HG02884 (cell line): ENCODE measurements around the gene TRIM49.
"Not testable (repeated sequence)": the region's sequence is repeated elsewhere in the genome, so short reads cannot be mapped to it uniquely, and the experiment has no call there.

ENCODE experiments used
- ATAC-seq: cut with Tn5 transposase; IDR thresholded peaks from one replicate; pipeline ENCODE4 v1.9.1; 2021; ENCODE audit warnings: mild to moderate bottlenecking, moderate library complexity; ENCODE audit not compliant: unreplicated experiment

Gene TRIM49, protein sequence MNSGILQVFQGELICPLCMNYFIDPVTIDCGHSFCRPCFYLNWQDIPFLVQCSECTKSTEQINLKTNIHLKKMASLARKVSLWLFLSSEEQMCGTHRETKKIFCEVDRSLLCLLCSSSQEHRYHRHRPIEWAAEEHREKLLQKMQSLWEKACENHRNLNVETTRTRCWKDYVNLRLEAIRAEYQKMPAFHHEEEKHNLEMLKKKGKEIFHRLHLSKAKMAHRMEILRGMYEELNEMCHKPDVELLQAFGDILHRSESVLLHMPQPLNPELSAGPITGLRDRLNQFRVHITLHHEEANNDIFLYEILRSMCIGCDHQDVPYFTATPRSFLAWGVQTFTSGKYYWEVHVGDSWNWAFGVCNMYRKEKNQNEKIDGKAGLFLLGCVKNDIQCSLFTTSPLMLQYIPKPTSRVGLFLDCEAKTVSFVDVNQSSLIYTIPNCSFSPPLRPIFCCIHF

GRCh38 chr11:89808475-89808874 is at the start of gene TRIM49:
Gene TRIM49, minus strand, starts transcription at chr11:89808575. Its CDS starts 4,106 bp downstream, at chr11:89804469.
- ATAC-seq: not testable (repeated sequence)

DNA sequence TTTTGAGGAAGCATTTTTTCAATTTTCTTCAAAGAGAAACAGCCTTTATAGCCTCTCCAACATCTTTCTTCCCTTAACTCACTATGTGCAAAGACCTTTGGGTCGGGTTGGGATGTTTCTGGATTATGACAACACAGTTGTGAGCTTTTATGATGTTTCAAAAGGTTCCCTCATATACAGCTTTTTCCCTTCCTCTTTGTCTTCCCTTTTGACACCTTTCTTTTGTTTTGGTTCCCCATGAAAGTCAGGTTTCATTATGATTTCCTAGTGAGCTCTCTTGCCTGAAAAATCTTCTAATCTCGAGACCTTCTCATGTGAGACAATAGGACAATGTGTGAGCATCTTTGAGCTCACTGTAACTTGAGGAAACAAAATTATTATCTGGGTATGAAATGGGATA is 18.3 kb upstream of the TRIM49 start:
- not testable (repeated sequence) for ATAC-seq

DNA sequence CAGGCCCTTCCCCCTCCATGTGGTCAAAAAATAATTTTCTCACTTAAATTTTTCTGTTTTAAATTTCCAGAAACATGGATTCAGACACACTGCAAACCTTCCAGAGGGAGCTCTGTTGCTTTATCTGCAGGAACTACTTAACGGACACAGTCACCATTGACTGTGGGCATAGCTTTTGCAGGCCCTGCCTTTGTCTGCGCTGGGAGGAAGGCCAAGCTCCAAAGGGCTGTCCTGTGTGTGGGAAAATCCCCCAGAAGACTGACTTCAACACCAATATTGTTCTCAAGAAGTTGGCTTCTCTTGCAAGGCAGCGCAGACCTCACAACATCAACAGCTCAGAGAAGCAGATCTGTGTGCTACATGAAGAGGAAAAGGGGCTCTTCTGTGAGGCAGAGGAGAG is 11.6 kb upstream of the TRIM49 start:
- ATAC-seq: not testable (repeated sequence)

DNA sequence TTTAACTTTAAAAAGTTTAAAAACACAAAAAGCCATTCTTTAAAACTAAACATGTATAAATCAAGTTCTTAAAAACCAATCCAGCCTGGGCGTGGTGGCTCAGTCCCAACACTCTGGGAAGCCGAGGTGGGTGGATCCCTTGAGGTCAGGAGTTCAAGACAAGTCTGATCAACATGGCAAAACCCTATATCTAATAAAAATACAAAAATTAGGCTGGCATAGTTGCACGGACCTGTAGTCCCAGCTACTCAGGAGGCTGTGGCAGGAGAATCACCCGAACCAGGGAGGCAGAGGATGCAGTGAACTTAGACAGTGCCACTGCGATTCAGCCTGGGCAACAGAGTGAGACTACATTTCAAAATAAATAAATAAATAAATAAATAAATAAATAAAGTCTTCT is 5.2 kb upstream of the TRIM49 start:
- not testable (repeated sequence) for ATAC-seq

GRCh38 chr11:89787506-89788063 is 20.8 kb downstream of the TRIM49 start:
- ATAC-seq: not testable (repeated sequence)

GRCh38 chr11:89785726-89786125 is 22.6 kb downstream of the TRIM49 start:
- ATAC-seq: not testable (repeated sequence)

DNA sequence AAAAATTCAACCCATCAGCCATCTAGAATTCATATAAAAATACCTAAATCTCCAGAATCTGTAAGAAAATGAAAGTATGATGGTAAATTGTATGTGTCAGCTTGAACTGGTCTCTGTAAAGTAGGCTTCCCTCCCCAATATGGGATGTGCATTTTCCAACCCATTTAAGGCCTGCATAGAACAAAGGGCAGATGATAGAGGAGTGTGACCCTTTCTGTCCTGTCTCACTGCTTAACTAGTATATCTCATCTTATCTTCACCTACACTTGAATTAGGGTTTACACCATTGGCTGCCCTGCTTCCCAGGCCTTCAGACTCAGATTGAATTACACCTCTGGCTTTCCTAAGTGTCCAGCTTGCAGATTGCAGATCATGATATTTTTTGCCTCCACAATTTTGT is 57.6 kb downstream of the TRIM49 start:
- not testable (repeated sequence) for ATAC-seq
